IMR-90 (cell line): ENCODE data around the gene MYO1A. TPM values are rescaled to one million over a fixed set of nuclear protein-coding genes. Genes with fewer than 3 reads are reported as not detected.
A peak's percentile ranks its signal among the peaks of the same experiment; 100 is the strongest.

Source experiments
- ATAC-seq: fragments of 200-7000 bp; cut with Tn5 transposase; 2 replicates; pipeline ENCODE4 v1.9.1; 2020; ENCODE audit warnings: low read depth, mild to moderate bottlenecking, moderate library complexity
- BruUV-seq: library from RNA; stranded (reverse); fragments of 400-500 nt; replicated peaks from 2 replicates; lab custom pipeline; 2021; lab: Mats Ljungman, UMichigan
- CTCF ChIA-PET: fragments of 300-600 bp; formaldehyde crosslinking; extraction: SDS; loops from one replicate; lab custom pipeline; 2021; ENCODE audit warnings: antibody characterized with exemption; lab: Yijun Ruan, JAX
- POLR2A ChIA-PET: fragments of 300-600 bp; sonication (Branson Sonifier 250); formaldehyde crosslinking; loops from one replicate; lab custom pipeline; 2022; ENCODE audit warnings: antibody characterized with exemption; ENCODE audit not compliant: unreplicated experiment; lab: Charles Lee
- DNase-seq: peaks from one replicate; pipeline ENCODE4 v3.0.0; 2013
- H2AFZ ChIP-seq: replicated peaks from 2 replicates; pipeline ENCODE3; 2013; ENCODE audit warnings: low read length, mild to moderate bottlenecking; ENCODE audit not compliant: poor library complexity
- H2AK5ac ChIP-seq: 2 replicates; pipeline ENCODE4 v1.6.1; 2013; ENCODE audit warnings: low read depth, low read length, inconsistent platforms
- H2AK9ac ChIP-seq: replicated peaks from 2 replicates; pipeline ENCODE3; 2013; ENCODE audit warnings: mild to moderate bottlenecking, low read depth, low read length, moderate library complexity; ENCODE audit not compliant: poor library complexity
- H2BK120ac ChIP-seq: 2 replicates; pipeline ENCODE4 v1.6.1; 2013; ENCODE audit warnings: low read depth, low read length, inconsistent platforms
- H2BK15ac ChIP-seq: 3 replicates; pipeline ENCODE4 v1.6.1; 2013; ENCODE audit warnings: low read depth, low read length, inconsistent platforms
- H2BK20ac ChIP-seq: 2 replicates; pipeline ENCODE4 v1.6.1; 2013; ENCODE audit warnings: low read depth, mild to moderate bottlenecking, inconsistent platforms, low read length, moderate library complexity
- H2BK5ac ChIP-seq: 2 replicates; pipeline ENCODE4 v1.6.1; 2013; ENCODE audit warnings: mild to moderate bottlenecking, low read depth, low read length, inconsistent platforms; ENCODE audit not compliant: poor library complexity, severe bottlenecking
- H3K14ac ChIP-seq: replicated peaks from 2 replicates; pipeline ENCODE4 v1.6.1; 2013; ENCODE audit warnings: low read depth, low read length, inconsistent platforms
- H3K18ac ChIP-seq: 2 replicates; pipeline ENCODE4 v1.6.1; 2013; ENCODE audit warnings: low read depth, low read length, control low read depth
- H3K23ac ChIP-seq: 2 replicates; pipeline ENCODE4 v1.6.1; 2013; ENCODE audit warnings: low read depth, low read length, inconsistent platforms
- H3K27ac ChIP-seq: 2 replicates; pipeline ENCODE4 v1.5.1; 2013; ENCODE audit warnings: mild to moderate bottlenecking, control low read depth, low read length; ENCODE audit not compliant: insufficient read depth
- H3K27me3 ChIP-seq: 2 replicates; pipeline ENCODE4 v1.6.1; 2013; ENCODE audit warnings: low read length; ENCODE audit not compliant: control insufficient read depth, insufficient read depth
- H3K36me3 ChIP-seq: 2 replicates; pipeline ENCODE4 v1.6.1; 2013; ENCODE audit warnings: low read length, mixed read lengths; ENCODE audit not compliant: control insufficient read depth, insufficient read depth
- H3K4ac ChIP-seq: 2 replicates; pipeline ENCODE4 v1.6.1; 2013; ENCODE audit warnings: low read depth, low read length, inconsistent platforms
- H3K4me1 ChIP-seq: 2 replicates; pipeline ENCODE4 v1.6.1; 2013; ENCODE audit warnings: low read length, mixed read lengths; ENCODE audit not compliant: control insufficient read depth, insufficient read depth
- H3K4me2 ChIP-seq: 2 replicates; pipeline ENCODE4 v1.6.1; 2013; ENCODE audit warnings: low read depth, mild to moderate bottlenecking, control low read depth, low read length, moderate library complexity
- H3K4me3 ChIP-seq: 2 replicates; pipeline ENCODE4 v1.5.1; 2013; ENCODE audit warnings: low read depth, mild to moderate bottlenecking, control low read depth, low read length, moderate library complexity; ENCODE audit not compliant: insufficient read depth
- H3K56ac ChIP-seq: 2 replicates; pipeline ENCODE4 v1.6.1; 2013; ENCODE audit warnings: low read length, inconsistent platforms; ENCODE audit not compliant: insufficient read depth; ENCODE audit errors: extremely low read depth
- H3K79me1 ChIP-seq, 2 experiments: 2 replicates each; pipeline ENCODE4 v1.6.1; 2013; ENCODE audit warnings: low read length in 2 of 2, inconsistent platforms in 1 of 2, low read depth in 1 of 2
- H3K9ac ChIP-seq: 2 replicates; pipeline ENCODE4 v1.6.1; 2013; ENCODE audit warnings: low read depth, low read length, control low read depth
- H3K9me1 ChIP-seq: 2 replicates; pipeline ENCODE4 v1.6.1; 2013; ENCODE audit warnings: low read length, inconsistent platforms; ENCODE audit not compliant: insufficient read depth
- H3K9me3 ChIP-seq: 2 replicates; pipeline ENCODE4 v1.6.1; 2013; ENCODE audit warnings: low read length; ENCODE audit not compliant: control insufficient read depth, insufficient read depth
- H4K20me1 ChIP-seq: 2 replicates; pipeline ENCODE4 v1.6.1; 2013; ENCODE audit warnings: low read length, inconsistent platforms; ENCODE audit not compliant: insufficient read depth
- H4K5ac ChIP-seq: 2 replicates; pipeline ENCODE4 v1.6.1; 2013; ENCODE audit warnings: mild to moderate bottlenecking, low read depth, low read length, control low read depth
- H4K8ac ChIP-seq, 2 experiments: 2 replicates each; pipeline ENCODE4 v1.6.1; 2013; ENCODE audit warnings: low read depth in 2 of 2, low read length in 2 of 2, control low read depth in 1 of 2, inconsistent platforms in 1 of 2
- H4K91ac ChIP-seq: 2 replicates; pipeline ENCODE4 v1.6.1; 2013; ENCODE audit warnings: low read depth, low read length, inconsistent platforms; ENCODE audit not compliant: insufficient read depth
- BHLHE40 ChIP-seq: fragments of 150-350 bp; IDR thresholded peaks from 2 replicates; pipeline ENCODE4 v1.6.1; 2016; ENCODE audit warnings: mild to moderate bottlenecking, low read depth, low read length
- CEBPB ChIP-seq: IDR thresholded peaks from 2 replicates; pipeline ENCODE4 v1.6.1; 2012; ENCODE audit warnings: low read depth, low read length, improper control_type of control experiment
- ELK1 ChIP-seq: fragments of 150-350 bp; IDR thresholded peaks from 2 replicates; pipeline ENCODE4 v1.6.1; 2016; ENCODE audit warnings: low read depth, mild to moderate bottlenecking, low read length, moderate library complexity, borderline replicate concordance
- MAZ ChIP-seq: IDR thresholded peaks from 2 replicates; pipeline ENCODE4 v1.6.1; 2012; ENCODE audit warnings: low read depth, mild to moderate bottlenecking, low read length, improper control_type of control experiment, moderate library complexity, borderline replicate concordance
- MXI1 ChIP-seq: IDR thresholded peaks from 2 replicates; pipeline ENCODE4 v1.6.1; 2012; ENCODE audit warnings: low read depth, mild to moderate bottlenecking, low read length, moderate library complexity, borderline replicate concordance
- RCOR1 ChIP-seq: IDR thresholded peaks from 2 replicates; pipeline ENCODE4 v1.6.1; 2012; ENCODE audit warnings: mild to moderate bottlenecking, low read length, improper control_type of control experiment; ENCODE audit not compliant: insufficient replicate concordance
- WGBS, 2 experiments: methylation state at CpG; one replicate each; pipeline versions ENCODE4 v1.1.5 to v1.1.7; 2013; ENCODE audit warnings: missing lambda C conversion rate in 2 of 2; ENCODE audit not compliant: insufficient read length in 1 of 2; ENCODE audit errors: extremely low coverage in 2 of 2; 5-methylcytosine and 5-hydroxymethylcytosine counted together
- dilution Hi-C: fragments of 300-500 bp; cut with HindIII; formaldehyde crosslinking; loops from one replicate; pipeline ENCODE4 v1.14.3; 2018; ENCODE audit warnings: low sequenced_read_pairs; ENCODE audit not compliant: unreplicated experiment
- in situ Hi-C: fragments of 300-500 bp; cut with MboI; formaldehyde crosslinking; loops from 3 replicates; pipeline ENCODE4 v1.14.3; 2019; ENCODE audit warnings: low sequenced_read_pairs, inconsistent platforms, mixed read lengths
- intact Hi-C: fragments of 100-400 bp; cut with micrococcal nuclease; formaldehyde crosslinking; loops from 2 replicates; pipeline ENCODE4 v1.10.0; 2022
- polyA plus RNA-seq, 3 experiments: library from polyadenylated mRNA; depleted of rRNA; stranded (reverse); fragments of >200 nt; gene quantifications; 2 replicates each; pipeline ENCODE4 v1.2.3, GENCODE V29; 2012; ENCODE audit warnings: low replicate concordance in 1 of 3
- total RNA-seq: library from RNA; depleted of rRNA; stranded (reverse); fragments of >200 nt; gene quantifications from 2 replicates; pipeline ENCODE4 v1.2.3, GENCODE V29; 2012

Gene MYO1A
- total and polyA plus RNA-seq, 2 of the 4 experiments (the other 2 are of a cell fraction) = under 0.01 TPM; not detected in 1

- Histone ChIP-seq H2BK20ac (no peak overlapping the region), H3K9me1 (peaks cover 9% of the 10 kb centered on the region; the same call in 1 of the 2 replicates), H4K91ac (no peak overlapping the region), H3K9ac (no peak overlapping the region), H2BK15ac (no peak overlapping the region), H3K79me1 (peaks cover 34 to 68% of the 10 kb centered on the region in 2 experiments), H3K4me2 (no peak overlapping the region), H2AFZ (no peak overlapping the region), H3K36me3 (peaks cover 42% of the 10 kb centered on the region), H2BK5ac (no peak overlapping the region), H3K4me1 (peaks cover 12% of the 10 kb centered on the region), H2AK9ac (no peak overlapping the region), H3K14ac (no peak overlapping the region), H3K27ac (no peak overlapping the region), H3K56ac (no peak overlapping the region), H3K4ac (no peak overlapping the region), H2BK120ac (no peak overlapping the region), H3K23ac (peak overlapping the region; percentile 38; the same call in 1 of the 2 replicates), H4K8ac (no peak overlapping the region), H4K5ac (no peak overlapping the region), H3K9me3 (no peaks in the 10 kb centered on the region), H2AK5ac (no peak overlapping the region), H4K20me1 (peaks cover 29% of the 10 kb centered on the region), H3K27me3 (no peaks in the 10 kb centered on the region), H3K4me3 (no peak overlapping the region), H3K18ac (no peak overlapping the region)
- no TSS peak for BruUV-seq
- intact Hi-C loops (loop anchor here (5.0 to 10.0 kb wide), 2 partner anchors 162 to 360 kb away; partner anchors contain the start of gene ATP5F1B), in situ Hi-C loops (loop anchor here (5.0 to 10.0 kb wide), 2 partner anchors 108 to 370 kb away; partner anchors contain the start of genes BAZ2A and STAT6), dilution Hi-C loops (no loop called here)
- ATAC-seq = no peak
- TF ChIP-seq RCOR1 (no peak), CEBPB (no peak), MAZ (no peak), MXI1 (no peak), ELK1 (no peak), BHLHE40 (no peak)
- POLR2A ChIA-PET = no interaction called here
- CTCF ChIA-PET = interaction anchor here (0.8 kb wide), 1 partner anchor 58 kb away, joined by 3 read pairs; no protein-coding TSS in a partner anchor
- WGBS, 2 experiments = no CpG with 5 or more reads among the region's 6 CpGs
- no peak for DNase-seq
Observed at GRCh38 chr12:57004651-57005050, 45.3 kb downstream of the MYO1A start.
